ENCODE measurements around the gene ZBTB8OS.
"Not testable (repeated sequence)": the region's sequence is repeated elsewhere in the genome, so short reads cannot be mapped to it uniquely, and the experiment has no call there.

GRCh38 chr1:32642292-32642827, 8.0 kb downstream of the ZBTB8OS start:
- not testable (repeated sequence) for TF ChIP-seq CTCF (IDR thresholded peaks at IDR 0.05 in 4 of 5, conservative IDR thresholded peaks at IDR 0.05 in 1 of 5); POLR2A (IDR thresholded peaks at IDR 0.05)
